IgD-negative memory B cell (primary cell): ENCODE data around the gene LYRM7. TPM values are rescaled to one million over a fixed set of nuclear protein-coding genes. Genes with fewer than 3 reads are reported as not detected.

Experiments used
- H3K27ac Mint-ChIP-seq, 3 donors: one replicate each; pipeline ENCODE4 v1.8.0; 2020 to 2022; ENCODE audit warnings: mild to moderate bottlenecking in 3 of 3, mixed read lengths in 3 of 3, moderate library complexity in 1 of 3
- H3K27me3 Mint-ChIP-seq: one replicate; pipeline ENCODE4 v1.8.0; 2021; ENCODE audit warnings: mixed read lengths
- H3K36me3 Mint-ChIP-seq: one replicate; pipeline ENCODE4 v1.8.0; 2020; ENCODE audit warnings: mild to moderate bottlenecking, mixed read lengths
- H3K4me1 Mint-ChIP-seq, 3 donors: one replicate each; pipeline ENCODE4 v1.8.0; 2020 to 2022; ENCODE audit warnings: mixed read lengths in 3 of 3, mild to moderate bottlenecking in 1 of 3
- H3K4me3 Mint-ChIP-seq, 4 donors: one replicate each; pipeline ENCODE4 v1.8.0; 2020 to 2022; ENCODE audit warnings: mild to moderate bottlenecking in 4 of 4, mixed read lengths in 4 of 4, moderate library complexity in 3 of 4
- H3K9me3 Mint-ChIP-seq, 3 donors: one replicate each; pipeline ENCODE4 v1.8.0; 2020 to 2021; ENCODE audit warnings: mixed read lengths in 3 of 3, mild to moderate bottlenecking in 1 of 3
- polyA plus RNA-seq: library from polyadenylated mRNA; unstranded; fragments of 300-500 nt; fragmentation: Illumina TruSeq; gene quantifications from one replicate; pipeline ENCODE4 v1.2.3, GENCODE V29; 2021

Gene LYRM7
- polyA plus RNA-seq, 1 donor from 2014 or later, result 11.3 TPM

DNA sequence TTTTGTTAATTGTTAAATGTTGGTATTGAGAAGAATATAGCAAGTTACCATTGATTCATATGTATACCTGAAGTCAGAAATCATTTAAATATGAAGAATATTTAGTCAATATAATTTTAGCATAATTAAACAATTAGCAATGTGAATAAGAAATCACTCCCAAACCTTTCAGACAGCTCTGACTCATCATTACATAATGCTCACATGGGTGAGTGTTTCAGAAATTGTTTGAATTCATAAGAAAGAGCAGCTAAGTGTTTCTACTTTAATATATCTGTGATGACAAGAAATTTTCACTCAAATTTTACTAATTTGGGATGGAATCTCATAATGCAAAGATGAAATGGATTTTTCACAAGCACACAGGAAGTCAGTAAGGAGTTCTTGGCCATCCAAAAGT lies 51.1 kb downstream of the LYRM7 start:
- H3K4me3 Mint-ChIP-seq, result no peak overlapping the region
- H3K4me1 Mint-ChIP-seq, result peaks cover 18 to 28% (median 22%) of the 10 kb centered on the region in 3 donors
- H3K27ac Mint-ChIP-seq, result no peak overlapping the region
- peaks cover 3% of the 10 kb centered on the region for H3K27me3 Mint-ChIP-seq
- H3K9me3 Mint-ChIP-seq, result no peaks in the 10 kb centered on the region
- no peaks in the 10 kb centered on the region for H3K36me3 Mint-ChIP-seq

GRCh38 chr5:131222731-131223130 lies 52.0 kb downstream of the LYRM7 start:
- peaks cover 3% of the 10 kb centered on the region for H3K27me3 Mint-ChIP-seq
- H3K36me3 Mint-ChIP-seq, result no peaks in the 10 kb centered on the region
- H3K27ac Mint-ChIP-seq, result no peak overlapping the region
- no peaks in the 10 kb centered on the region for H3K9me3 Mint-ChIP-seq
- peaks cover 14 to 26% (median 15%) of the 10 kb centered on the region in 3 donors for H3K4me1 Mint-ChIP-seq
- peak overlapping the region in 1 of 4 donors; percentile 3 for H3K4me3 Mint-ChIP-seq

GRCh38 chr5:131223751-131224386 lies 53.1 kb downstream of the LYRM7 start:
- Mint-ChIP-seq H3K36me3 (no peaks in the 10 kb centered on the region), H3K27ac (no peak overlapping the region), H3K4me1 (peaks cover 4 to 21% (median 7%) of the 10 kb centered on the region in 3 donors), H3K9me3 (no peaks in the 10 kb centered on the region), H3K4me3 (no peak overlapping the region), H3K27me3 (peaks cover 3% of the 10 kb centered on the region)

DNA sequence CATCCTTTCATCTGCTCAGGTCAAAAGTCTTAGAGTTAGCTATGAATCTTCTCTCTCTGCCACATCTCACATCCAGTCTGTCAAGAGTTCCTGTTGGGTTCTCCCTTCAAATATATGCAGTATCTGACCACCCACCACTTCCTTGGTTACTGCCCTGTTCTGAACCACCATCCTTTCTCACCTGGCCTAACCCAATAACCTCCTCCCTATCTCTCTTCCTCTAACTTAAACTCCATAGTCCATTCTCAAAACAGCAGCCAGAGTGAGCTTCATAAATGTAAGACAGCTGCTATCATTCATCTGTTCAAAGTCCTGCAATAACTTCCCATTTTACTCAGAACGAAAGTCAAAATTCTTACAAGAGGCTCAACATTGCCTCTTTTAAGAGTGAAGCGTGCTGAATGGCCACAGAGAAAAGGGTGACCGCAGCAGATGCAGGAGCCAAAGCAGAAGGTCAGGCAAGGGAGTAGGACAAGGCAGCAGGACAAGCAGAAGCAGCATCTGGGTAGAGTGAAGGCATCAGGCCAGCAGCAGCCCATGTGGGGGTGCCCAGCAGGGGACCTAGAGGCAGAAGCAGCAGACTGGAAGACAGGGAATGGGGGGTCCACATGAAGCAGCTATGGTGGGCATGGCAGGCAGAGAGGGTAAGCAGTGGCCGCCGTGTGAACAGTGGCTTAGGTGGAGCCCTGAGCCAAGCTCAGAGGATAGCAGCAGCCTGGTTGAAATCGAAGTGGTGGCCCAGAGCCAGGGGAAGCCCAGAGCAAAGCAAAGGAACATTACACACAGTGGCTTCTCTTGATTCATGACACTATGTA lies 53.9 kb downstream of the LYRM7 start:
- H3K4me1 Mint-ChIP-seq, result peaks cover 4 to 21% (median 7%) of the 10 kb centered on the region in 3 donors
- no peaks in the 10 kb centered on the region for H3K36me3 Mint-ChIP-seq
- H3K9me3 Mint-ChIP-seq, result no peaks in the 10 kb centered on the region
- no peak overlapping the region for H3K27ac Mint-ChIP-seq
- peaks cover 3% of the 10 kb centered on the region for H3K27me3 Mint-ChIP-seq
- no peak overlapping the region for H3K4me3 Mint-ChIP-seq

DNA sequence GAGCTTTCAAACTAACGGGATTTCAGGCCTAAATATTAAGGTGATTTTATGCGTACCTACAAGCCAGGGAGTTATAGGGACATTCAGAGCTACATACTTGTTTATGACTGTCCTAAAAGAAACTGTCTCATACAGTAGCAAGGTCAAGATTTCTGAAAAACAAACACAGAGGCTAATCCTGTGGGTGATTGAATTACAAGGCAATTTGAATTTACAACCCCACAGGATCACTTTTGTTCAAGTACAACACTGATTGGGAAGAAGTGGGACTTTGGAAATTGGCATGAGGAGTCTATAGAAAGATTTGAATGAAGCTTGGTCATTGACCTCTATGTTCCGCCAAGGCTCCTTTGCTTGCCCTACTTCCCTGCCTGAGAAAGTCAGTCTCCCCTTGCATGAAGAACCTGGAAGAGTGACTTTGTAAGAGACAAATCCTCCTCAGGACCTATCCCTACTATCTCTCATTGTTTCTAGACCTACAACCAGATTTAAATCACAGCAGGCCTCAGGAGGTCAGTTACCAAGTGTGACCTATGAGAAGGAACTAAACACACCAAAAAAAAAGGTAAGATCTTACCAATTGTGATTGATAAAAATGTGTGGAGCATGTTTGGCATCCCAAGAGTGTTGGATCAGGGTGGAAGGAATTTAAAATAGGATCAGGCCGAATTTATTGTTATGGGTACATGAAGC lies 54.7 kb downstream of the LYRM7 start:
- H3K27me3 Mint-ChIP-seq, result peaks cover 3% of the 10 kb centered on the region
- H3K27ac Mint-ChIP-seq, result no peak overlapping the region
- no peaks in the 10 kb centered on the region for H3K36me3 Mint-ChIP-seq
- no peaks in the 10 kb centered on the region for H3K9me3 Mint-ChIP-seq
- peaks cover 9 to 26% (median 16%) of the 10 kb centered on the region in 3 donors for H3K4me1 Mint-ChIP-seq
- no peak overlapping the region for H3K4me3 Mint-ChIP-seq

DNA sequence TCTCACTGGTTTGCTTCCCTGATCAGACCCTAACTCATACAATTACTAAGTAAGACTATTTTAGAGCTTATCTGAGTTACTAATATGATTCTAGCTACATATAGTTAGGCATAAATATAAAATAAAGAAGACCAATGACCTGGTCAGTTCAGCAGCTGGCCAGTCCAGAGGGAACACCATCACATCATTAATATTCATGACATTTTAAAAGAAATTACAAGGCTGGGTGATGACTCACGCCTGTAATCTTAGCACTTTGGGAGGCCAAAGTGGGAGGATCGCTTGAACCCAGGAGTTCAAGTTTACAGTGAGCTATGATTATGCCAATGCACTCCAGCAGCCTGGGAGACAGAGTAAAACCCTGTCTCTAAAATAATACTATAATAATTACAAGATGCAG lies 56.2 kb downstream of the LYRM7 start:
- Mint-ChIP-seq H3K4me1 (peaks cover 7 to 22% (median 13%) of the 10 kb centered on the region in 3 donors), H3K27ac (no peak overlapping the region), H3K9me3 (no peaks in the 10 kb centered on the region), H3K36me3 (peaks cover 2% of the 10 kb centered on the region), H3K27me3 (peaks cover 3% of the 10 kb centered on the region), H3K4me3 (no peak overlapping the region)

- H3K4me3 Mint-ChIP-seq, result no peak overlapping the region
- H3K27ac Mint-ChIP-seq, result no peak overlapping the region
- no peaks in the 10 kb centered on the region for H3K27me3 Mint-ChIP-seq
- H3K9me3 Mint-ChIP-seq, result no peaks in the 10 kb centered on the region
- H3K4me1 Mint-ChIP-seq, result peaks cover 7 to 17% (median 13%) of the 10 kb centered on the region in 3 donors
- H3K36me3 Mint-ChIP-seq, result peaks cover 3% of the 10 kb centered on the region
These were observed 57.9 kb downstream of the LYRM7 start for GRCh38 chr5:131228646-131229045.

DNA sequence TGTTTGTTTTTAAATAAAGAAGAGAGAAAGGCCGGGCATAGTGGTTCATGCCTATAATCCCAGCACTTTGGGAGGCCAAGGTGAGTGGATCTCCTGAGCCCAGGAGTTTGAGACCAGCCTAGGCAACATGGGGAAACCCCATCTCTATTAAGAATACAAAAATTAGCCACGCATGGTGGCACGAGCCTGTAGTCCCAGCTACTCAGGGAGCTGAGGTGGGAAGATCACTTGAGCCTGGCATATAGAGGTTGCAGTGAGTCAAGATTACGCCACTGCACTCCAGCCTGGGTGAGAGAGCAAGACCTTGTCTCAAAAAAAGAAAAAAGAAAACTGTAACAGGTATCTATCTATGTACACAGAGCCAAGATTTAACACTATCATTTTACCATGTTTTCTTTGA lies 58.9 kb downstream of the LYRM7 start:
- Mint-ChIP-seq H3K27me3 (no peaks in the 10 kb centered on the region), H3K4me3 (peak overlapping the region in 1 of 4 donors; percentile 92), H3K27ac (no peak overlapping the region), H3K4me1 (peaks cover 7 to 17% (median 13%) of the 10 kb centered on the region in 3 donors), H3K36me3 (peaks cover 5% of the 10 kb centered on the region), H3K9me3 (no peaks in the 10 kb centered on the region)

DNA sequence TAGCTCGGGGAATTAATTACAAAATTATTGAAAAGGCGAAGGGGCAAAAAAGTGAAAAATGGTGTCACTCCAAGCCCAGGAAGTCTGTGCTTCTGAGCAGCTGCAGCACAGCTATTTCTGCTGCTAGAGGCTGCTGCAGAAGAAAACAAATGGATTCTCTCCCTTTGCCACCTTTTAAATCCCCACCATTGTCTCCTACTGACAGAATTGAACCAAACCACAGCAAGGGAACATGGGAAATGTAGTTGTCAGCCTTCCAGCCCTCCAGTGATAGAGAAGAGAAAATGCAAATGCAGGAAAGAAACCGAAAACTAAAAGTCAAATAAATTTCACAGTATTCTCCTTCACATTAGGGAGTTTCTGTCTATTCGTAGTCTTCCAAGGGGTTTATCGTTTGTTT lies 59.7 kb downstream of the LYRM7 start:
- Mint-ChIP-seq H3K36me3 (peaks cover 9% of the 10 kb centered on the region), H3K4me3 (peak overlapping the region in 3 of 4 donors; percentile 3 to 92 (median 20)), H3K27me3 (no peaks in the 10 kb centered on the region), H3K27ac (peak overlapping the region in 1 of 3 donors; percentile 40), H3K9me3 (no peaks in the 10 kb centered on the region), H3K4me1 (peaks cover 9 to 17% (median 13%) of the 10 kb centered on the region in 3 donors)

- Mint-ChIP-seq H3K4me3 (no peak overlapping the region), H3K27me3 (no peaks in the 10 kb centered on the region), H3K27ac (no peak overlapping the region), H3K4me1 (peaks cover 2 to 5% (median 3%) of the 10 kb centered on the region in 3 donors), H3K36me3 (peaks cover 11% of the 10 kb centered on the region), H3K9me3 (peaks cover 0 to 1% (median 0%) of the 10 kb centered on the region in 3 donors)
These were observed 68.9 kb downstream of the LYRM7 start for GRCh38 chr5:131239686-131240085.

GRCh38 chr5:131242728-131243255 lies 72.0 kb downstream of the LYRM7 start:
- Mint-ChIP-seq H3K36me3 (peaks cover 8% of the 10 kb centered on the region), H3K4me3 (no peak overlapping the region), H3K4me1 (peaks cover 1 to 5% (median 3%) of the 10 kb centered on the region in 3 donors), H3K27ac (no peak overlapping the region), H3K27me3 (no peaks in the 10 kb centered on the region), H3K9me3 (peaks cover 0 to 3% (median 2%) of the 10 kb centered on the region in 3 donors)

- Mint-ChIP-seq H3K4me1 (peaks cover 11 to 18% (median 16%) of the 10 kb centered on the region in 3 donors), H3K36me3 (no peaks in the 10 kb centered on the region), H3K4me3 (no peak overlapping the region), H3K27me3 (peaks cover 1% of the 10 kb centered on the region), H3K9me3 (peaks cover 0 to 3% (median 2%) of the 10 kb centered on the region in 3 donors), H3K27ac (peak overlapping the region in 1 of 3 donors; percentile 62)
These were observed 74.6 kb downstream of the LYRM7 start for GRCh38 chr5:131245312-131245711.

- Mint-ChIP-seq H3K9me3 (peaks cover 0 to 3% (median 2%) of the 10 kb centered on the region in 3 donors), H3K27me3 (peaks cover 1% of the 10 kb centered on the region), H3K27ac (peak overlapping the region in 1 of 3 donors; percentile 39), H3K36me3 (no peaks in the 10 kb centered on the region), H3K4me1 (peaks cover 17 to 22% (median 21%) of the 10 kb centered on the region in 3 donors), H3K4me3 (no peak overlapping the region)
These were observed 75.2 kb downstream of the LYRM7 start for GRCh38 chr5:131245948-131246347.

GRCh38 chr5:131246504-131246903 lies 75.8 kb downstream of the LYRM7 start:
- Mint-ChIP-seq H3K4me1 (peaks cover 21 to 24% (median 21%) of the 10 kb centered on the region in 3 donors), H3K36me3 (no peaks in the 10 kb centered on the region), H3K9me3 (peaks cover 0 to 3% (median 2%) of the 10 kb centered on the region in 3 donors), H3K27ac (no peak overlapping the region), H3K4me3 (no peak overlapping the region), H3K27me3 (peaks cover 1% of the 10 kb centered on the region)
